Neutrophil (primary cell): ENCODE data around the gene REEP6.

Experiments
- H3K27ac ChIP-seq: fragments of 200-600 bp; sonication (generic); 2 replicates; pipeline ENCODE4 v1.5.1; 2016; ENCODE audit warnings: mild to moderate bottlenecking, moderate library complexity
- H3K27me3 ChIP-seq: fragments of 200-600 bp; sonication (generic); 2 replicates; pipeline ENCODE4 v1.6.0; 2016; ENCODE audit warnings: mild to moderate bottlenecking
- H3K36me3 ChIP-seq: fragments of 200-600 bp; sonication (generic); 2 replicates; pipeline ENCODE4 v1.5.1; 2017
- H3K4me1 ChIP-seq, 2 experiments: fragments of 200-600 bp in 1 of 2; sonication (generic) in 1 of 2; 1 replicate in 1 of 2; 2 replicates in 1 of 2; pipeline versions ENCODE4 v1.5.1 to v1.6.1; 2013 to 2016; ENCODE audit warnings: low read depth in 1 of 2, low read length in 1 of 2, mild to moderate bottlenecking in 1 of 2, moderate library complexity in 1 of 2; ENCODE audit not compliant: control insufficient read depth in 1 of 2, insufficient read depth in 1 of 2
- H3K4me3 ChIP-seq, 2 experiments: fragments of 200-600 bp in 1 of 2; sonication (generic) in 1 of 2; 1 replicate in 1 of 2; 2 replicates in 1 of 2; pipeline ENCODE4 v1.5.1; 2013 to 2016; ENCODE audit warnings: low read depth in 1 of 2, low read length in 1 of 2, mild to moderate bottlenecking in 1 of 2, moderate library complexity in 1 of 2
- H3K9me3 ChIP-seq: fragments of 200-600 bp; sonication (generic); 2 replicates; pipeline ENCODE4 v1.5.1; 2016
- TF ChIP-seq, protein P1 (sequence below): fragments of 200-600 bp; sonication (generic); IDR thresholded peaks from 2 replicates; pipeline ENCODE4 v1.5.1; 2016; ENCODE audit warnings: antibody characterized with exemption

Gene REEP6

DNA sequence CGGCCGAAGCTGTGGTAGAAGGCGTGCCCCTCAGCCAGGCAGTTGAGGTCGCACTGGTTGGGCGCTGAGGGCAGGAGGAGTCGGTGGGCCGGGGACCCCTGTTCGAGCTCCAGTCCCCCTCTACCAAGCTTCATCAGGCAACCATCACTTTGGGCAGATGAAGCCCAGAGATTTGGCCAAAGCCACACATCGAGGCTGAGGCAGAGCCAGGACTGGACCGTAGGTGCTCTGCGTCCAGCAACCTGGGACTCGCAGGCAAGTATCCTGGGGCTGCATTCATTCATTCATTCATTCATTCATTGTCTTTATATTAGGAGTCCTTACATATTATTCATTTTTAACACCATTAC, 17.5 kb downstream of the REEP6 start:
- TF ChIP-seq, protein P1, sequence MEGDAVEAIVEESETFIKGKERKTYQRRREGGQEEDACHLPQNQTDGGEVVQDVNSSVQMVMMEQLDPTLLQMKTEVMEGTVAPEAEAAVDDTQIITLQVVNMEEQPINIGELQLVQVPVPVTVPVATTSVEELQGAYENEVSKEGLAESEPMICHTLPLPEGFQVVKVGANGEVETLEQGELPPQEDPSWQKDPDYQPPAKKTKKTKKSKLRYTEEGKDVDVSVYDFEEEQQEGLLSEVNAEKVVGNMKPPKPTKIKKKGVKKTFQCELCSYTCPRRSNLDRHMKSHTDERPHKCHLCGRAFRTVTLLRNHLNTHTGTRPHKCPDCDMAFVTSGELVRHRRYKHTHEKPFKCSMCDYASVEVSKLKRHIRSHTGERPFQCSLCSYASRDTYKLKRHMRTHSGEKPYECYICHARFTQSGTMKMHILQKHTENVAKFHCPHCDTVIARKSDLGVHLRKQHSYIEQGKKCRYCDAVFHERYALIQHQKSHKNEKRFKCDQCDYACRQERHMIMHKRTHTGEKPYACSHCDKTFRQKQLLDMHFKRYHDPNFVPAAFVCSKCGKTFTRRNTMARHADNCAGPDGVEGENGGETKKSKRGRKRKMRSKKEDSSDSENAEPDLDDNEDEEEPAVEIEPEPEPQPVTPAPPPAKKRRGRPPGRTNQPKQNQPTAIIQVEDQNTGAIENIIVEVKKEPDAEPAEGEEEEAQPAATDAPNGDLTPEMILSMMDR = no peak
- H3K27me3 ChIP-seq = peaks cover 98% of the 10 kb centered on the region
- H3K4me1 ChIP-seq = peaks cover 7 to 14% of the 10 kb centered on the region in 2 experiments

DNA sequence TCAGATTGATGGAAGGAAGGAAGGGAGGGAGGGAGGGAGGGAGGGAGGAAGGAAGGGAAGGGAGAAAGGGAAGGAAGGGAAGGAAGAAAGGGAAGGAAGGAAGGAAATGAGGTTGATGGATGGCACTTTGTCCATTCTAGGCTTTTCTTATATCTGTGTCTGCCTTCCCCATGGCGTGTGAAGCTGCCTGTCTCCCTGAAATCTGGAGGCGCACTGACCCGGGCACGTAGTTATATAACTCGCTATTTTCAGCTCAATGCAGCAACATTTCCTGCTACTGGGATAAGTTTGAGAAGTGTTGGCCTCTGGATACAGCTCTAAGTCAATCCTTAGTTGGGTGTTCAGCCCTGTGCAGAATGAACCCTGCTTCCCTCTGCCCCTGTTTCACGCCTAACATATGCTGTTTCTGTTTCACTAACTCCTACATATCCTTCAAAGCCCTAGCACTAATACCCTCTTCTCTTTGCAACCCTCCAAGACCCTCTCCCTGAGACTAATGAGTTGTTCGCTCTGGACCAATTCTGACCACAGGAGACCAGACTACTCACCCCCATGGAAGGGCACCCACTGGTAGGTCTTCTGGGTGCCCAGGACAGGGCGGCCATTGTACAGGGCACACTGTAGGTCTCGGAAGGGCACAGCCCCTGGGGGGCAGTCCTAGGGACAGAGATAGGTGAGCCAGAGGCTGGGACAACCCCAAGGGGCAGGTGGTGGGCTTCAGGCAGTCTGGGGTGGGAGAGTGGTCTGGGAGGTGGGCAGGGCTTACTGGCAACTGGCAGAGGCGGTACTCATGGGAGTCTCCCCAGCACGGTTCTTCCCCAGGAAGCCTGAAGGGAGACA, 18.8 kb downstream of the REEP6 start:
- peaks cover 7 to 17% of the 10 kb centered on the region in 2 experiments for H3K4me1 ChIP-seq
- peaks cover 4% of the 10 kb centered on the region for H3K9me3 ChIP-seq
- H3K27ac ChIP-seq = no peak overlapping the region
- TF ChIP-seq, protein P1 = no peak
- H3K36me3 ChIP-seq = no peaks in the 10 kb centered on the region
- peaks cover 98% of the 10 kb centered on the region for H3K27me3 ChIP-seq
- H3K4me3 ChIP-seq = no peak overlapping the region

More for the DNA sequence above, 17.5 kb downstream of the REEP6 start:
- Histone ChIP-seq H3K27ac (no peak overlapping the region), H3K9me3 (peaks cover 4% of the 10 kb centered on the region), H3K4me3 (no peak overlapping the region), H3K36me3 (no peaks in the 10 kb centered on the region)

DNA sequence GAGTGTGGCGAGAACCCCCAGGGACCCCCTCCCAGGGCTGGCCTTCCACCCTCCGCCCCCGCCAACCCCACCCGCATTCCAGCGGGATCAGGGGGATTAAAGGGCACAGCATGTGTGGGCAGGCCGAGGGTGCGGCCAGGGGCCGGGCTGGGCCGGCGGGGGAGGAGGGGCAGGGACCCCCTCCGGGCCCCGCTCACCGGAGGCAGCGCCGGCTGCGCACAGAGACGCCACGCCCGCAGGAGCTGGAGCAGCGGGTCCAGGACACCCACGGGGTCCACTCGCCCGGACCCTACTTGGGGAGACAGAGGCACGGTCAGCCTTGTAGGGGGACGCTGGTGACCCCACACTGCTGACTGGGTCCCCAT, 19.4 kb downstream of the REEP6 start:
- Histone ChIP-seq H3K9me3 (peaks cover 4% of the 10 kb centered on the region), H3K4me3 (no peak overlapping the region), H3K27me3 (peaks cover 98% of the 10 kb centered on the region), H3K27ac (no peak overlapping the region), H3K36me3 (no peaks in the 10 kb centered on the region), H3K4me1 (peaks cover 7 to 17% of the 10 kb centered on the region in 2 experiments)
- TF ChIP-seq, protein P1 = no peak

DNA sequence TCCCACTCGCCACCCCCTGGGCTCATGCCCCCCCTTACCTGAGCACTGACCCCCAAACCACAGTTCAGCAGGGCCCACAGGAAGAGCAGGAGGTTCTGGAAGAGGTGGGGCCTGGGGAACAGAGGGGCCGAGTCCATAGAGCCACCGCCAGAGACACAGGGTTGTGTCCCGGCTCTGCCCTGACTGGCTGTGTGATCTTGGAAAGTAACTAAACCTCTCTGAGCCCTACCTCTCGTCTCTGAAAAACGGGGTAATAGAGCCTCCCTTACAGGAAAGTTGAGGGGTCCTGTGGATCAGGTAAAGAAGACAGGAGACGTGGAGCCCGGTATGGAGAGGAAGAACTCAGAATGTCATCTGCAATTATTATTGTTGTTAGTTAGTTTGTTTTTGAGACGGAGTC, 19.8 kb downstream of the REEP6 start:
- no peaks in the 10 kb centered on the region for H3K36me3 ChIP-seq
- H3K27me3 ChIP-seq = peaks cover 98% of the 10 kb centered on the region
- H3K4me1 ChIP-seq = peaks cover 7 to 17% of the 10 kb centered on the region in 2 experiments
- H3K4me3 ChIP-seq = no peak overlapping the region
- H3K9me3 ChIP-seq = peaks cover 4% of the 10 kb centered on the region
- no peak overlapping the region for H3K27ac ChIP-seq
- TF ChIP-seq, protein P1 = no peak

DNA sequence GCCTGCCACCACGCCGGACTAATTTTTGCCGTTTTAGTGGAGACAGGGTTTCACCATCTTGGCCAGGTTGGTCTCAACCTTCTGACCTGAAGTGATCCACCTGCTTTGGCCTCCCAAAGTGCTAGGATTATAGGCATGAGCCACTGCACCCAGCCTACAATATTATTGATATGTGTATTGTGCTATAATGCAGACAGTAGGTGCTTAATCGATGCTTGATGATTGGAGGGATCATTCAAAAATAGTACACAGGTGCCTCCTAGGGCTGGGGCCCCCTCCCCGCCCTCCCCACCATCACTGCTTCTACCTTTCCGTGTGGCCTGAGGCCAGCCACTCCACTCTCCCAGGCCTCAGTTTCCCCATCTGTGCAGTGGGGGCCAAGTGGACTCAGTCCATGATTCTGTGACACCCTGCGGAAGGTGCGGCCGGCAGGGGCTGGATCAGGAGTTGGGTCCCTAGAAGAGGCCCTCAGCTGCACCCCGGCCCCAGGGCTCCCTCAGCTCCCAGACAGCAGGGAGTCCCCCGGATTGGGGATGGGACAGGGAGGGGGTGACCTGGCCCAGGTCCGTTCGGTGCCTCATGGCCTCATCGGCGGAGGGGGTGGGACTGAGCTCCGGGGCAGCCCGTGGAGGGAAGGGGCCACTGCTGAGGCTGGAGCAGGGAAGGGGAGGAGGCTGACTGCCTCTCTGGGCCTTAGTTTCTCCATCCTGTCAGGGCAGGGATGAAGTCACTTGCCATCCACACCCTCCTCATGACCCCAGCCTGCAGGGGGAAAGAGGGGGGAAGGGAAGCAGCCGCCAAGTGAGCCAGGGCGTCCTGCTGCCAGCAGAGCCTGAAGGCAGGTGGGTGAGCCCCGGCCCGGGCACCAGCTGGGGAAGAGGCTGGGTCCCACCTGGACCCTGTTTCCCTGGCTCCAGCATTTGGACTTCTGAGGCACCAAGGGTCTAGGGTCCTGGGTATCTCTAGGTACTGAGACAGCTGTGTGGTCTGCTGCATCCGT, 20.6 kb downstream of the REEP6 start:
- H3K36me3 ChIP-seq = no peaks in the 10 kb centered on the region
- TF ChIP-seq, protein P1 = no peak
- no peak overlapping the region for H3K4me3 ChIP-seq
- H3K4me1 ChIP-seq = peaks cover 7 to 17% of the 10 kb centered on the region in 2 experiments
- peaks cover 100% of the 10 kb centered on the region for H3K27me3 ChIP-seq
- H3K27ac ChIP-seq = no peak overlapping the region
- peaks cover 4% of the 10 kb centered on the region for H3K9me3 ChIP-seq
